Endothelial cell of umbilical vein (primary cell): ENCODE data around the gene HMGA1. TPM values are rescaled to one million over a fixed set of nuclear protein-coding genes. Genes with fewer than 3 reads are reported as not detected.

Source experiments
- BruUV-seq: library from RNA; stranded (reverse); fragments of 400-500 nt; replicated peaks from 2 replicates; lab custom pipeline; 2021; lab: Mats Ljungman, UMichigan
- CTCF ChIA-PET: fragments of 300-600, 350-600 bp; sonication (Branson Sonifier 250); formaldehyde crosslinking; loops from one replicate; lab custom pipeline; 2021; ENCODE audit warnings: antibody characterized with exemption, inconsistent platforms; lab: Charles Lee
- POLR2A ChIA-PET: fragments of 300-600, 350-600 bp; sonication (Branson Sonifier 250); formaldehyde crosslinking; loops from one replicate; lab custom pipeline; 2021; ENCODE audit warnings: antibody characterized with exemption, inconsistent platforms; lab: Charles Lee
- DNase-seq: peaks from one replicate; pipeline ENCODE4 v3.0.0-alpha.2; 2011; ENCODE audit warnings: low read depth, low spot score
- FAIRE-seq: peaks from 2 replicates; lab custom pipeline; 2011; peaks lifted over from hg19 to GRCh38; lab: Jason Lieb, UNC
- H2AFZ ChIP-seq: 2 replicates; pipeline ENCODE4 v1.6.0; 2012; ENCODE audit warnings: low read depth, low read length, control low read depth, inconsistent platforms
- H3K27ac ChIP-seq: 2 replicates; pipeline ENCODE4 v1.5.1; 2011; ENCODE audit warnings: low read depth, mild to moderate bottlenecking, control low read depth, low read length, moderate library complexity; ENCODE audit not compliant: insufficient read depth
- H3K27me3 ChIP-seq, 2 experiments: 2 replicates each; pipeline versions ENCODE4 v1.6.0 to v1.6.1; 2011; ENCODE audit warnings: low read length in 2 of 2, mixed read lengths in 1 of 2; ENCODE audit not compliant: control insufficient read depth in 2 of 2, insufficient read depth in 2 of 2
- H3K36me3 ChIP-seq, 2 experiments: 2 replicates in 1 of 2; 3 replicates in 1 of 2; pipeline ENCODE4 v1.5.1; 2011; ENCODE audit warnings: low read length in 2 of 2, mild to moderate bottlenecking in 1 of 2, moderate library complexity in 1 of 2; ENCODE audit not compliant: control insufficient read depth in 2 of 2, insufficient read depth in 2 of 2; ENCODE audit errors: extremely low read depth in 1 of 2
- H3K4me1 ChIP-seq: 3 replicates; pipeline ENCODE4 v1.5.1; 2011; ENCODE audit warnings: mild to moderate bottlenecking, low read length; ENCODE audit not compliant: control insufficient read depth, insufficient read depth; ENCODE audit errors: extremely low read depth
- H3K4me2 ChIP-seq: 2 replicates; pipeline ENCODE4 v1.6.1; 2011; ENCODE audit warnings: low read length, control low read depth, mixed read lengths; ENCODE audit not compliant: insufficient read depth
- H3K4me3 ChIP-seq, 3 experiments: fragments of 200-600 bp in 1 of 3; sonication (generic), shearing (Covaris generic) in 1 of 3; replicated peaks in 1 of 3; 2 replicates each; pipeline ENCODE4 v1.5.1; 2011 to 2016; ENCODE audit warnings: control low read depth in 3 of 3, low read length in 3 of 3, mild to moderate bottlenecking in 2 of 3, inconsistent platforms in 1 of 3, low read depth in 1 of 3, moderate library complexity in 1 of 3; ENCODE audit not compliant: insufficient read depth in 1 of 3
- H3K79me2 ChIP-seq: 2 replicates; pipeline ENCODE4 v1.6.0; 2012; ENCODE audit warnings: low read length, inconsistent platforms; ENCODE audit not compliant: control insufficient read depth, insufficient read depth
- H3K9ac ChIP-seq: replicated peaks from 2 replicates; pipeline ENCODE3; 2011; ENCODE audit warnings: low read length, control low read depth; ENCODE audit not compliant: insufficient read depth; ENCODE audit errors: extremely low read depth
- H3K9me1 ChIP-seq: replicated peaks from 3 replicates; pipeline ENCODE4 v1.6.0; 2011; ENCODE audit warnings: mild to moderate bottlenecking, low read length; ENCODE audit not compliant: control insufficient read depth, insufficient read depth; ENCODE audit errors: extremely low read depth
- H3K9me3 ChIP-seq: replicated peaks from 2 replicates; pipeline ENCODE4 v1.5.1; 2012; ENCODE audit warnings: low read length, inconsistent platforms; ENCODE audit not compliant: control insufficient read depth, insufficient read depth
- H4K20me1 ChIP-seq: replicated peaks from 2 replicates; pipeline ENCODE3; 2011; ENCODE audit warnings: mild to moderate bottlenecking, low read length; ENCODE audit not compliant: control insufficient read depth, insufficient read depth; ENCODE audit errors: extremely low read depth
- EZH2 ChIP-seq: IDR thresholded peaks from 2 replicates; pipeline ENCODE4 v1.6.1; 2012; ENCODE audit warnings: borderline replicate concordance, low read depth, mild to moderate bottlenecking, moderate library complexity, low read length, inconsistent platforms; ENCODE audit not compliant: severe bottlenecking
- FOS ChIP-seq: IDR thresholded peaks from 2 replicates; pipeline ENCODE4 v1.6.1; 2011; ENCODE audit warnings: mild to moderate bottlenecking, low read length, moderate library complexity, borderline replicate concordance; ENCODE audit not compliant: insufficient read depth
- GATA2 ChIP-seq: IDR thresholded peaks from 2 replicates; pipeline ENCODE4 v1.7.0; 2011; ENCODE audit warnings: low read depth, mild to moderate bottlenecking, moderate library complexity, mixed read lengths, low read length; ENCODE audit not compliant: insufficient read length, insufficient read depth
- JUN ChIP-seq: IDR thresholded peaks from 2 replicates; pipeline ENCODE4 v1.6.1; 2011; ENCODE audit warnings: borderline replicate concordance, low read depth; ENCODE audit not compliant: insufficient read length, insufficient read depth
- MYC ChIP-seq: IDR thresholded peaks from one replicate; pipeline ENCODE4 v1.6.1; 2011; ENCODE audit warnings: mild to moderate bottlenecking, low read depth, low read length
- POLR2A ChIP-seq: IDR thresholded peaks from 2 replicates; pipeline ENCODE4 v1.6.1; 2012; ENCODE audit warnings: low read depth, mild to moderate bottlenecking, control low read depth, low read length
- POLR2AphosphoS5 ChIP-seq: IDR thresholded peaks from 2 replicates; pipeline ENCODE4 v1.6.1; 2012; ENCODE audit warnings: low read depth, mild to moderate bottlenecking, control low read depth, low read length, moderate library complexity; ENCODE audit not compliant: insufficient read depth
- dilution Hi-C: fragments of 300-500 bp; cut with MboI; formaldehyde crosslinking; loops from one replicate; pipeline ENCODE4 v1.15.0; 2019; ENCODE audit warnings: low sequenced_read_pairs; ENCODE audit not compliant: extremely low pct_ligation_motif_present
- intact Hi-C: fragments of 100-400 bp; cut with micrococcal nuclease; formaldehyde crosslinking; loops from one replicate; pipeline ENCODE4 v1.10.0; 2022
- polyA plus RNA-seq, 4 experiments: library from polyadenylated mRNA; depleted of rRNA in 3 of 4; stranded (reverse) in 3 of 4; unstranded in 1 of 4; fragments of >200 nt; gene quantifications; 2 replicates each; pipeline versions ENCODE4 v1.2.1 to v1.2.3, GENCODE V29; 2011 to 2012; ENCODE audit warnings: missing spikeins in 1 of 4
- total RNA-seq: library from RNA; stranded (reverse); gene quantifications from 2 replicates; pipeline ENCODE4 v1.2.3, GENCODE V29; 2021
- TF ChIP-seq, protein P1 (sequence below), 2 donors: IDR thresholded peaks; 1 replicate in 1 of 2; 2 replicates in 1 of 2; pipeline ENCODE4 v1.5.1; 2011; ENCODE audit warnings: low read length in 2 of 2, mild to moderate bottlenecking in 2 of 2, moderate library complexity in 2 of 2, control low read depth in 1 of 2, inconsistent platforms in 1 of 2, low read depth in 1 of 2; ENCODE audit not compliant: insufficient read depth in 1 of 2; ENCODE audit errors: extremely low read depth in 1 of 2
- TF ChIP-seq, protein P2 (sequence below): IDR thresholded peaks from 2 replicates; pipeline ENCODE4 v1.6.1; 2011; ENCODE audit not compliant: insufficient read depth, insufficient read length

HMGA1 gene
- total and polyA plus RNA-seq, 2 donors (not counting 3 experiments of a cell fraction or from before 2014, with no cell fraction given): 425 to 1,108 TPM

DNA sequence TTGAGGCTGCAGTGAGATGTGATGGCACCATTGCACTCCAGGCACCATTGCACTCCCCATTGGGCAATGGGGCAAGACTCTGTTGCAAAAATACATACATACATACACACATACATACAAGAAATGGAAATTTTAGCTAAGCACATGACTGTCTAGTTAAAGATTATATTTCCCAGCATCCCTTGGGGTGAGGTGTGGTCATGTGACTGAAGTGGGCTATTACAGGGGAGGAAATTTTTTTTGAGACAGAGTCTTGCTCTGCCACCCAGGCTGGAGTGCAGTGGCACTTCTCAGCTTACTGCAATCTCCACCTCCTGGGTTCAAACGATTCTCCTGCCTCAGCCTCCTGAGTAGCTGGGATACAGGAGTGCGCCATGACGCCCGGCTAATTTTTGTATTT lies 32.0 kb upstream of the HMGA1 start:
- Histone ChIP-seq H3K36me3 (no peaks in the 10 kb centered on the region), H4K20me1 (no peaks in the 10 kb centered on the region), H3K27ac (no peak overlapping the region), H2AFZ (no peak overlapping the region), H3K9ac (no peak overlapping the region), H3K9me3 (no peaks in the 10 kb centered on the region), H3K9me1 (no peaks in the 10 kb centered on the region), H3K4me2 (no peak overlapping the region), H3K4me3 (no peak overlapping the region), H3K4me1 (no peaks in the 10 kb centered on the region), H3K79me2 (no peaks in the 10 kb centered on the region), H3K27me3 (no peaks in the 10 kb centered on the region)
- BruUV-seq: no TSS peak
- ChIA-PET POLR2A (no interaction called here), CTCF (interaction anchor here (2.5 to 3.6 kb wide), 2 partner anchors 9 to 210 kb away, joined by 7 to 22 read pairs; no protein-coding TSS in a partner anchor)
- intact Hi-C loops (no loop called here), dilution Hi-C loops (no loop called here)
- DNase-seq (no peak), FAIRE-seq (no peak)
- TF ChIP-seq JUN (no peak), MYC (no peak), GATA2 (no peak), FOS (no peak), POLR2A (no peak), EZH2 (no peak), POLR2AphosphoS5 (no peak)
- TF ChIP-seq, protein P1, sequence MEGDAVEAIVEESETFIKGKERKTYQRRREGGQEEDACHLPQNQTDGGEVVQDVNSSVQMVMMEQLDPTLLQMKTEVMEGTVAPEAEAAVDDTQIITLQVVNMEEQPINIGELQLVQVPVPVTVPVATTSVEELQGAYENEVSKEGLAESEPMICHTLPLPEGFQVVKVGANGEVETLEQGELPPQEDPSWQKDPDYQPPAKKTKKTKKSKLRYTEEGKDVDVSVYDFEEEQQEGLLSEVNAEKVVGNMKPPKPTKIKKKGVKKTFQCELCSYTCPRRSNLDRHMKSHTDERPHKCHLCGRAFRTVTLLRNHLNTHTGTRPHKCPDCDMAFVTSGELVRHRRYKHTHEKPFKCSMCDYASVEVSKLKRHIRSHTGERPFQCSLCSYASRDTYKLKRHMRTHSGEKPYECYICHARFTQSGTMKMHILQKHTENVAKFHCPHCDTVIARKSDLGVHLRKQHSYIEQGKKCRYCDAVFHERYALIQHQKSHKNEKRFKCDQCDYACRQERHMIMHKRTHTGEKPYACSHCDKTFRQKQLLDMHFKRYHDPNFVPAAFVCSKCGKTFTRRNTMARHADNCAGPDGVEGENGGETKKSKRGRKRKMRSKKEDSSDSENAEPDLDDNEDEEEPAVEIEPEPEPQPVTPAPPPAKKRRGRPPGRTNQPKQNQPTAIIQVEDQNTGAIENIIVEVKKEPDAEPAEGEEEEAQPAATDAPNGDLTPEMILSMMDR (IDR thresholded peaks at IDR 0.05; ENCODE audit: extremely low read depth in 1 of 2, insufficient read depth in 1 of 2, low read depth in 1 of 2, low read length in 2 of 2): no peak
- TF ChIP-seq, protein P2, sequence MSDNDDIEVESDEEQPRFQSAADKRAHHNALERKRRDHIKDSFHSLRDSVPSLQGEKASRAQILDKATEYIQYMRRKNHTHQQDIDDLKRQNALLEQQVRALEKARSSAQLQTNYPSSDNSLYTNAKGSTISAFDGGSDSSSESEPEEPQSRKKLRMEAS: no peak
